ENCODE data around the gene AGXT. TPM values are rescaled to one million over a fixed set of nuclear protein-coding genes. Genes with fewer than 3 reads are reported as not detected.

AGXT gene
- total RNA-seq, 1 donor from 2014 or later, result not detected

GRCh38 chr2:240919786-240920782 lies 51.5 kb downstream of the AGXT start:
- H3K27ac Mint-ChIP-seq (ENCODE audit: unreplicated experiment), result no peak overlapping the region
- no peak for TF ChIP-seq CTCF (conservative IDR thresholded peaks at IDR 0.05)
- H3K4me3 Mint-ChIP-seq, result no peak overlapping the region
- DNase-seq (ENCODE audit: low read depth, low spot score), result no peak
- H3K4me1 Mint-ChIP-seq, result no peaks in the 10 kb centered on the region
- H3K9me3 Mint-ChIP-seq, result no peaks in the 10 kb centered on the region
- H3K36me3 Mint-ChIP-seq (ENCODE audit: low read depth), result no peaks in the 10 kb centered on the region
- H3K27me3 Mint-ChIP-seq (ENCODE audit: low read depth), result peaks cover 7% of the 10 kb centered on the region

- Mint-ChIP-seq H3K27ac (ENCODE audit: unreplicated experiment) (no peak overlapping the region), H3K9me3 (no peaks in the 10 kb centered on the region), H3K4me3 (no peak overlapping the region), H3K36me3 (ENCODE audit: low read depth) (no peaks in the 10 kb centered on the region), H3K27me3 (ENCODE audit: low read depth) (peaks cover 3% of the 10 kb centered on the region), H3K4me1 (no peaks in the 10 kb centered on the region)
- no peak for DNase-seq (ENCODE audit: low read depth, low spot score)
- no peak for TF ChIP-seq CTCF (conservative IDR thresholded peaks at IDR 0.05)
Measured at GRCh38 chr2:240920783-240921231, 52.2 kb downstream of the AGXT start.

GRCh38 chr2:240921311-240921994 lies 52.8 kb downstream of the AGXT start:
- no peak overlapping the region for H3K27ac Mint-ChIP-seq (ENCODE audit: unreplicated experiment)
- no peak for DNase-seq (ENCODE audit: low read depth, low spot score)
- no peak for TF ChIP-seq CTCF (conservative IDR thresholded peaks at IDR 0.05)
- H3K27me3 Mint-ChIP-seq (ENCODE audit: low read depth), result peaks cover 3% of the 10 kb centered on the region
- H3K36me3 Mint-ChIP-seq (ENCODE audit: low read depth), result no peaks in the 10 kb centered on the region
- no peaks in the 10 kb centered on the region for H3K9me3 Mint-ChIP-seq
- no peaks in the 10 kb centered on the region for H3K4me1 Mint-ChIP-seq
- H3K4me3 Mint-ChIP-seq, result no peak overlapping the region

GRCh38 chr2:240921995-240922244 lies 53.3 kb downstream of the AGXT start:
- Mint-ChIP-seq H3K36me3 (ENCODE audit: low read depth) (no peaks in the 10 kb centered on the region), H3K4me1 (no peaks in the 10 kb centered on the region), H3K9me3 (no peaks in the 10 kb centered on the region), H3K4me3 (no peak overlapping the region), H3K27me3 (ENCODE audit: low read depth) (peaks cover 3% of the 10 kb centered on the region), H3K27ac (ENCODE audit: unreplicated experiment) (no peak overlapping the region)
- DNase-seq (ENCODE audit: low read depth, low spot score), result no peak
- TF ChIP-seq CTCF (conservative IDR thresholded peaks at IDR 0.05), result no peak

GRCh38 chr2:240922245-240922981 lies 53.8 kb downstream of the AGXT start:
- Mint-ChIP-seq H3K9me3 (no peaks in the 10 kb centered on the region), H3K36me3 (ENCODE audit: low read depth) (no peaks in the 10 kb centered on the region), H3K4me3 (no peak overlapping the region), H3K4me1 (no peaks in the 10 kb centered on the region), H3K27ac (ENCODE audit: unreplicated experiment) (no peak overlapping the region), H3K27me3 (ENCODE audit: low read depth) (peaks cover 4% of the 10 kb centered on the region)
- TF ChIP-seq CTCF (conservative IDR thresholded peaks at IDR 0.05), result no peak
- no peak for DNase-seq (ENCODE audit: low read depth, low spot score)

All from neural crest cell (in vitro differentiated cells).